IPS-20b (cell line): ENCODE measurements around the gene KLHL34.

Source experiments
- H3K27ac ChIP-seq: one replicate; pipeline ENCODE4 v1.5.1; 2013; ENCODE audit warnings: low read length
- H3K27me3 ChIP-seq: 2 replicates; pipeline ENCODE4 v1.6.1; 2013; ENCODE audit warnings: mild to moderate bottlenecking, low read length, inconsistent platforms; ENCODE audit not compliant: insufficient read depth
- H3K36me3 ChIP-seq: 2 replicates; pipeline ENCODE4 v1.6.1; 2013; ENCODE audit warnings: low read depth, mild to moderate bottlenecking, inconsistent platforms, low read length, moderate library complexity; ENCODE audit not compliant: insufficient read depth
- H3K4me1 ChIP-seq: 2 replicates; pipeline ENCODE4 v1.6.1; 2013; ENCODE audit warnings: mild to moderate bottlenecking, control low read depth, inconsistent platforms, low read length, moderate library complexity; ENCODE audit not compliant: insufficient read depth
- H3K4me3 ChIP-seq: 2 replicates; pipeline ENCODE4 v1.5.1; 2013; ENCODE audit warnings: mild to moderate bottlenecking, low read length, inconsistent platforms
- H3K9ac ChIP-seq: 2 replicates; pipeline ENCODE4 v1.6.1; 2013; ENCODE audit warnings: low read depth, mild to moderate bottlenecking, inconsistent platforms, low read length, moderate library complexity
- H3K9me3 ChIP-seq: 2 replicates; pipeline ENCODE4 v1.6.1; 2013; ENCODE audit warnings: mild to moderate bottlenecking, low read depth, low read length, inconsistent platforms; ENCODE audit not compliant: insufficient read depth

The KLHL34 gene, protein sequence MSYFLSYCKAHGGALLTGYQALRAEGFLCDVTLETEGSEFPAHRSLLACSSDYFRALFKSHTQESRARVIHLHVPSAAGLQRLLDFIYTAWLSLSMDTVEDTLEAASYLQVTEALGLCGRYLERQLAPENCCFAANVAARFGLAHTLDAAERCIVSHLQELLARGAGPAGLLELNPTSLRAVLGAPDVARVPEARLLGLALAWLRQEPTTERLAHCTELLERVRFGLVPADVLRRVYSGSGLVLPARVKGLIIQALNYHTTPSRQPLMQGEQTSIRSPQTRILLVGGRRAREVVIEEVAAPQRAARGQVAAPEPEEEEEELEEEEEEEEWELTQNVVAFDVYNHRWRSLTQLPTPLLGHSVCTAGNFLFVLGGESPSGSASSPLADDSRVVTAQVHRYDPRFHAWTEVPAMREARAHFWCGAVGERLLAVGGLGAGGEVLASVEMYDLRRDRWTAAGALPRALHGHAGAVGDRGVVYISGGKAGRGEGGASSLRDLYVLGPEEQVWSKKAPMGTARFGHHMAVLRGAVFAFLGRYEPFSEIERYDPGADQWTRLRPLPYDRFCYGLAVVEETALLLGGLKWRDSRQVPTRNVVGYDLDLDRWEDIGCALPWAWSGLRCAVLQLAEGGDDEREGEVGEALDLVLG

DNA sequence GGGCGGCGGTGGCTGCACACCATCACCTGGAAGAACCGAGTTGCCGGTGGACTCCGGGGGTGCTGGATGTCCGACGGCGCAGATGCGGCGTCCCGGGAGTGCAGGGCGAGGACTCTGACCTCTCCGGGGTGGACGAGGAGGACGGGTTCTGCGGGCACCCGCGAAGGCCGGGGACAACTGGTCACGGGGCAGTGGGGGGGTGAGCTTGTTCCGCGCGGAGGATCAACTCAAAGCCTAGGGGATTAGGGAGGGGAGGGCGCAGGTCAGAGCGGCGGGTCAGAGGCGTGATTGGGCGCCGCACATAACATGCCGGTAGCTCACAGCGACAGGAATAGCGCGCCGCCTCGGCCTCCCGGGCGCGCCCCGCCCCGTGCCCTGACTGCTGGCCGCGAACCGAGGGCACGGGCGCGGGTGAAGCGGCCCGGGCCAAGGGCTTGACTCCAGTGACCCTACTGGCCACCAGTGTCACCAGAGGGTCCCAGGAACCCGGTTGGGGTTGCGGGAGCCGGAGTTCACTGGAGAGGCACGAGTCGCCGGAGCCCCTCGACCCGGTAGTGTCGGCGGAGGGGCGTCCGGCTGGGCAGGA lies at the start of gene KLHL34:
Gene KLHL34, minus strand, starts transcription at position 179 of the 586 bp plus-strand sequence. CDS start 542 bp downstream, outside the sequence.
- Histone ChIP-seq H3K4me3 (peak within 1 kb of the TSS; percentile 57; the same call in 1 of the 2 replicates), H3K27ac (no peak within 1 kb of the TSS), H3K27me3 (no peaks in the 10 kb centered on the region), H3K36me3 (no peaks in the 10 kb centered on the region), H3K4me1 (no peaks in the 10 kb centered on the region), H3K9me3 (no peaks in the 10 kb centered on the region), H3K9ac (peak within 1 kb of the TSS; percentile 32; the same call in 1 of the 2 replicates)

DNA sequence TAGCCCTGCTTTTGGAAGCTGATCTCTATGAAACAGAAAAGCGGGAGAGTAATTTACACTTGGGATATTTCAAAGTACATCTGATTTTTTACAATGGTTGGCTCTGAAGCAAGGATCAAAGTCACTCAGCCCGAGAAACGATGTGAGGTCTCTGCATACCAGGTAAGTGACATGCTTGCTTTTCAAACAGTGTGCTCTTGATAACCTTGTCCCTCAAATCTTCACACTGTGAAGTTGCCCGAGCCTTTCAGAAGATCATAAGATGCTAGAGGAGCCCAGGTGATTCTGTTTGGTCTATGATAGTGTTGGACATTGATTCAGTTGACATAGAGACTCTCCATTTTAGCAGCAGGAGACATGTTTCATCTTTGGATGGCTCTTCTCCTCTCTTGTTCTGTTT lies 47.1 kb upstream of the KLHL34 start:
- Histone ChIP-seq H3K9me3 (no peaks in the 10 kb centered on the region), H3K4me1 (no peaks in the 10 kb centered on the region), H3K36me3 (no peaks in the 10 kb centered on the region), H3K4me3 (no peak overlapping the region), H3K27me3 (no peaks in the 10 kb centered on the region), H3K27ac (no peak overlapping the region), H3K9ac (no peak overlapping the region)

GRCh38 chrX:21702725-21703124 lies 44.6 kb upstream of the KLHL34 start:
- Histone ChIP-seq H3K27ac (no peak overlapping the region), H3K9me3 (no peaks in the 10 kb centered on the region), H3K36me3 (no peaks in the 10 kb centered on the region), H3K9ac (no peak overlapping the region), H3K4me1 (no peaks in the 10 kb centered on the region), H3K4me3 (no peak overlapping the region), H3K27me3 (no peaks in the 10 kb centered on the region)

GRCh38 chrX:21700967-21701366 lies 42.8 kb upstream of the KLHL34 start:
- Histone ChIP-seq H3K27ac (no peak overlapping the region), H3K4me1 (no peaks in the 10 kb centered on the region), H3K27me3 (no peaks in the 10 kb centered on the region), H3K9me3 (no peaks in the 10 kb centered on the region), H3K36me3 (no peaks in the 10 kb centered on the region), H3K4me3 (no peak overlapping the region), H3K9ac (no peak overlapping the region)

DNA sequence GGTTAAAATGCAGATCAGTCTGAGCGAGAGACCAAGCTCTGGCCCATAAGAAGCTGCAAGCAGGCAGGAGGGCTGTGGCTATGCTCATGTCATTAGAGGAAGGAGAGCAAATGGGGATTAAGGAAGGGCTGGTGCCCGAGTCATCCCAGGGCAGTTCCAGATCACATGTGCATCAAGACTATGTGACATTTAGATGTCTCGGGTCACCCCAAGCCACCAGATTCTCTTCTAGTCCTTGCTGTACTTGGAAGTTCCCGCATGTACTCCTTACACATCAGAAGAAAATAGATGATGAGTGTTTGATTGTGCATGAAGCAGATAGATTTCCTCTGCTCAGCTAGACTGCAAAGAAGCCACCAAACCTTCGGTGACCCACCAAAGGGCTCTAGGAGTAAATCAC lies 42.1 kb upstream of the KLHL34 start:
- H3K4me1 ChIP-seq: no peaks in the 10 kb centered on the region
- H3K27ac ChIP-seq: no peak overlapping the region
- H3K27me3 ChIP-seq: no peaks in the 10 kb centered on the region
- H3K4me3 ChIP-seq: no peak overlapping the region
- H3K9ac ChIP-seq: no peak overlapping the region
- no peaks in the 10 kb centered on the region for H3K9me3 ChIP-seq
- H3K36me3 ChIP-seq: no peaks in the 10 kb centered on the region

- Histone ChIP-seq H3K36me3 (no peaks in the 10 kb centered on the region), H3K27ac (no peak overlapping the region), H3K4me1 (no peaks in the 10 kb centered on the region), H3K9ac (no peak overlapping the region), H3K9me3 (no peaks in the 10 kb centered on the region), H3K4me3 (no peak overlapping the region), H3K27me3 (no peaks in the 10 kb centered on the region)
Measured at GRCh38 chrX:21699136-21699535, 41.0 kb upstream of the KLHL34 start.

- Histone ChIP-seq H3K9me3 (no peaks in the 10 kb centered on the region), H3K27ac (no peak overlapping the region), H3K9ac (no peak overlapping the region), H3K36me3 (no peaks in the 10 kb centered on the region), H3K4me3 (no peak overlapping the region), H3K4me1 (no peaks in the 10 kb centered on the region), H3K27me3 (no peaks in the 10 kb centered on the region)
Measured at GRCh38 chrX:21698272-21698671, 40.1 kb upstream of the KLHL34 start.

GRCh38 chrX:21691512-21692018 lies 33.4 kb upstream of the KLHL34 start:
- Histone ChIP-seq H3K9me3 (no peaks in the 10 kb centered on the region), H3K27me3 (no peaks in the 10 kb centered on the region), H3K27ac (no peak overlapping the region), H3K4me1 (no peaks in the 10 kb centered on the region), H3K9ac (no peak overlapping the region), H3K4me3 (no peak overlapping the region), H3K36me3 (no peaks in the 10 kb centered on the region)

DNA sequence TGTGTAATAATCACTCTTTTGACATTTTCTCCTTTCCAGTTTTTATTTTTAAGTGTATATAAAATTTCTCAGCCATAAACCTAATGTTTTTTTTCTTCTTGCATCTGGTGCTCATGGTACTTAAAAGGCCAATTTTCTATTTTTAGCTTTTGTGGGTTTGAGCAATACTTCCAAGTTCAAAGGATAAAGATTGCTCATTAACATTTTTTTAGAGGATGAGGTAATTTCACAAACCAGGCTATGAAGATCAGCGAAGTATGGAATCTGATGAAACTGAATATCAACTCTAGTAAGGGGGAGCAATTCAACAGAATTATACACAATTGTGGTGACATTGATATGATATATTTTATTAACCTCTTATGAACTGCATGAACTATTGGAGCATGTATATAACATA lies 25.8 kb upstream of the KLHL34 start:
- no peaks in the 10 kb centered on the region for H3K27me3 ChIP-seq
- no peak overlapping the region for H3K27ac ChIP-seq
- H3K36me3 ChIP-seq: no peaks in the 10 kb centered on the region
- no peaks in the 10 kb centered on the region for H3K4me1 ChIP-seq
- no peak overlapping the region for H3K9ac ChIP-seq
- no peak overlapping the region for H3K4me3 ChIP-seq
- H3K9me3 ChIP-seq: no peaks in the 10 kb centered on the region

DNA sequence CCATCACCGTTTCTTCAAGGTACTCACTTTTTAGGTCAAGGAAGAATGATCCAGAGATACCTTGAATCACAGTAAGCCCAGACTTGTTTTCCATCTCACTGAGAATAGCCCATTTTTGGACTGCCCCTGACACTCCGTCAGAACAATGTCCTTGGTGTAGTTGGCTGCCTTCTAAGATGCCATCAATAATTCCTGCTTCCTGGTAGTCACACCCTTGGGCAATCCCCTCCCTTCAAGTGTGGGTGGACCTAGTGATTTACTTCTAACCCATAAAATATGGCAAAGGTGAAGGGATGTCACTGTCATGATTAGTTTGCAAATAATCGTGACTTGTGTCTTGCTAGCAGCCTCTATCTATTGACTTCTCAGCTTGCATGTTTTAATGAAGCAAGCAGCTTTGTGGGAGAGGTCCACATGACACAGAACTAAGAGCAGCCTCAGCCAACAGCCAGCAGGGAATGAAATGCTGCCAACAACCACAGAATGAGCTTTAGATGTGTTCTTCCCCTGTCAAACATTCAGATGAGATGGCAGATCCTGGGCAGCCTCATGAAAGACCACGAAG lies 20.0 kb upstream of the KLHL34 start:
- no peaks in the 10 kb centered on the region for H3K36me3 ChIP-seq
- H3K27me3 ChIP-seq: no peaks in the 10 kb centered on the region
- H3K9me3 ChIP-seq: no peaks in the 10 kb centered on the region
- H3K9ac ChIP-seq: no peak overlapping the region
- no peak overlapping the region for H3K27ac ChIP-seq
- H3K4me1 ChIP-seq: no peaks in the 10 kb centered on the region; the same call in 1 of the 2 replicates
- no peak overlapping the region for H3K4me3 ChIP-seq

GRCh38 chrX:21675931-21676330 lies 17.8 kb upstream of the KLHL34 start:
- Histone ChIP-seq H3K4me1 (no peaks in the 10 kb centered on the region; the same call in 1 of the 2 replicates), H3K9me3 (no peaks in the 10 kb centered on the region), H3K9ac (no peak overlapping the region), H3K27ac (no peak overlapping the region), H3K4me3 (no peak overlapping the region), H3K27me3 (no peaks in the 10 kb centered on the region), H3K36me3 (no peaks in the 10 kb centered on the region)
